ENCODE results near the gene SPIN1.

SPIN1 gene

DNA sequence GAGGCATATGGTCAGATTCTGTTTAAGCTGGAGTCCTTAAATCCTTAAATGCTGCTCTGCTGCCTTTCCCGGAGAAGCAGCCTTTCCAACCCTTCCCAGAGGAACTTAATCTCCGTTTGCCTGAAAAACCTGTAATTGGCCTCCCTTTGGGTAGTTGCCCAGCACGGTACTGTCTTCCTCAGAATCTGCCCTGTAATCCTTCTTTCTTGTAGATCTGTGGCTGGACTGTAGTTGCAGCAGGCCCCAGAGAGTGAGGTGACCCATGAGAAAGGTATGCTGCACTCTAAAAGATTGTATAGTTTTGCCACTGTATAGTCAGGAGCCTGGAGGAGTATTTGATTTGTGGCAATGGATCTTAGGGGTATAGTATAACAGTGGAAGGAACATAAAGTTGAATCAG lies 11.7 kb downstream of the SPIN1 start:
- no peaks in the 10 kb centered on the region for H3K9me3 ChIP-seq (ENCODE audit: insufficient read depth, low read length)

DNA sequence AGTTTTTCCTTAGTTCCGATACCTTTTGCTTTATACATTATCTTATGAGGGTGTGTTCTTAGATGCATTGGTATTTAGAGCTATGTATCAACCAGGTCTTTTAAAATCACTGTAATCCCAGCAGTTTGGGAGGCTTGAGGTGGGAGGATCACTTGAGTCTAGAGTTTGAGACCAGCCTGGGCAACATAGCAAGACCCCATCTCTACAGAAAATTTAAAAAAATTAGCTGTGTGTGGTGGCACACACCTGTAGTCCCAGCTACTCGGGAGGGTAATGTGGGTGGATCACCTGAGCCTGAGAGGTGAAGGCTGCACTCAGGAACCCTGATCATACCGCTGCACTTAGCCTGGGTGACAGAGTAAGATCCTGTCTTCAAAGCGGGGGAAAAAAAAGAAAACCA lies 15.1 kb downstream of the SPIN1 start:
- peaks cover 7% of the 10 kb centered on the region for H3K4me1 ChIP-seq (ENCODE audit: insufficient read depth, insufficient read length)
- no peak for DNase-seq (ENCODE audit: low read depth, low spot score)
- TF ChIP-seq SUZ12 (IDR thresholded peaks at IDR 0.05; ENCODE audit: extremely low read depth, insufficient read depth, insufficient read length): no peak
- no peak for TF ChIP-seq YY1 (IDR thresholded peaks at IDR 0.05; ENCODE audit: insufficient read depth, insufficient read length)
- TF ChIP-seq ZNF274 (IDR thresholded peaks at IDR 0.05; ENCODE audit: low read depth, low read length): no peak
- no peaks in the 10 kb centered on the region for H3K9me3 ChIP-seq (ENCODE audit: insufficient read depth, low read length)
- peaks cover 14% of the 10 kb centered on the region for H3K36me3 ChIP-seq (ENCODE audit: insufficient read depth, insufficient read length, low read length)
- no peak overlapping the region for H3K9ac ChIP-seq (ENCODE audit: insufficient read length, low read depth)
- H3K4me3 ChIP-seq (ENCODE audit: insufficient read length, low read depth): no peak overlapping the region
- H3K27me3 ChIP-seq (ENCODE audit: insufficient read depth, insufficient read length): no peaks in the 10 kb centered on the region

More for the DNA sequence above, 11.7 kb downstream of the SPIN1 start:
- Histone ChIP-seq H3K4me3 (ENCODE audit: insufficient read length, low read depth) (no peak overlapping the region), H3K36me3 (ENCODE audit: insufficient read depth, insufficient read length, low read length) (peaks cover 14% of the 10 kb centered on the region), H3K27me3 (ENCODE audit: insufficient read depth, insufficient read length) (no peaks in the 10 kb centered on the region), H3K9ac (ENCODE audit: insufficient read length, low read depth) (peak overlapping the region; percentile 18), H3K4me1 (ENCODE audit: insufficient read depth, insufficient read length) (peaks cover 9% of the 10 kb centered on the region)
- TF ChIP-seq ZNF274 (IDR thresholded peaks at IDR 0.05; ENCODE audit: low read depth, low read length) (no peak), SUZ12 (IDR thresholded peaks at IDR 0.05; ENCODE audit: extremely low read depth, insufficient read depth, insufficient read length) (no peak), YY1 (IDR thresholded peaks at IDR 0.05; ENCODE audit: insufficient read depth, insufficient read length) (no peak)
- no peak for DNase-seq (ENCODE audit: low read depth, low spot score)

DNA sequence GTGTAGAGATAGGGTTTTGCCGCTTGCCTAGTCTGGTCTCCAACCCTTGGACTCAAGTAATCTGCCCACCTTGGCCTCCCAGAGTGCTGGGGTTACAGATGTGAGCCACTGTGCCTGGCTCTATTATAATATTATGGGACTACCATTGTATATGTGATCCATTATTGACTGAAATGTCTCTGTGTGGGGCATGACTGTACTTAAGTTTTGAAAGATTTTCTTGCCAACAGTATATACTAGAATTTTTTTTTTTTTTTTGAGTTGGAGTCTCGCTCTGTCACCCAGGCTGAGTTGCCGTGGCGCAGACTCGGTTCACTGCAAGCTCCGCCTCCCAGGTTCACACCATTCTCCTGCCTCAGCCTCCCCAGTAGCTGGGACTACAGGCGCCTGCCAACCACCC lies 17.8 kb downstream of the SPIN1 start:
- Histone ChIP-seq H3K9me3 (ENCODE audit: insufficient read depth, low read length) (peaks cover under 1% of the 10 kb centered on the region; the same call in 1 of the 2 replicates), H3K4me1 (ENCODE audit: insufficient read depth, insufficient read length) (no peaks in the 10 kb centered on the region)

GRCh38 chr9:88411471-88411870 lies 23.2 kb downstream of the SPIN1 start:
- Histone ChIP-seq H3K36me3 (ENCODE audit: insufficient read depth, insufficient read length, low read length) (peaks cover 37% of the 10 kb centered on the region), H3K9ac (ENCODE audit: insufficient read length, low read depth) (no peak overlapping the region), H3K4me1 (ENCODE audit: insufficient read depth, insufficient read length) (no peaks in the 10 kb centered on the region), H3K4me3 (ENCODE audit: insufficient read length, low read depth) (no peak overlapping the region), H3K9me3 (ENCODE audit: insufficient read depth, low read length) (peaks cover 52% of the 10 kb centered on the region), H3K27me3 (ENCODE audit: insufficient read depth, insufficient read length) (no peaks in the 10 kb centered on the region)
- TF ChIP-seq ZNF274 (IDR thresholded peaks at IDR 0.05; ENCODE audit: low read depth, low read length): no peak
- TF ChIP-seq SUZ12 (IDR thresholded peaks at IDR 0.05; ENCODE audit: extremely low read depth, insufficient read depth, insufficient read length): no peak
- TF ChIP-seq YY1 (IDR thresholded peaks at IDR 0.05; ENCODE audit: insufficient read depth, insufficient read length): no peak
- DNase-seq (ENCODE audit: low read depth, low spot score): no peak

More for the DNA sequence above, 17.8 kb downstream of the SPIN1 start:
- H3K27me3 ChIP-seq (ENCODE audit: insufficient read depth, insufficient read length): no peaks in the 10 kb centered on the region
- no peak overlapping the region for H3K9ac ChIP-seq (ENCODE audit: insufficient read length, low read depth)
- DNase-seq (ENCODE audit: low read depth, low spot score): no peak
- TF ChIP-seq ZNF274 (IDR thresholded peaks at IDR 0.05; ENCODE audit: low read depth, low read length): no peak
- TF ChIP-seq SUZ12 (IDR thresholded peaks at IDR 0.05; ENCODE audit: extremely low read depth, insufficient read depth, insufficient read length): no peak
- no peak overlapping the region for H3K4me3 ChIP-seq (ENCODE audit: insufficient read length, low read depth)
- H3K36me3 ChIP-seq (ENCODE audit: insufficient read depth, insufficient read length, low read length): peaks cover 10% of the 10 kb centered on the region

DNA sequence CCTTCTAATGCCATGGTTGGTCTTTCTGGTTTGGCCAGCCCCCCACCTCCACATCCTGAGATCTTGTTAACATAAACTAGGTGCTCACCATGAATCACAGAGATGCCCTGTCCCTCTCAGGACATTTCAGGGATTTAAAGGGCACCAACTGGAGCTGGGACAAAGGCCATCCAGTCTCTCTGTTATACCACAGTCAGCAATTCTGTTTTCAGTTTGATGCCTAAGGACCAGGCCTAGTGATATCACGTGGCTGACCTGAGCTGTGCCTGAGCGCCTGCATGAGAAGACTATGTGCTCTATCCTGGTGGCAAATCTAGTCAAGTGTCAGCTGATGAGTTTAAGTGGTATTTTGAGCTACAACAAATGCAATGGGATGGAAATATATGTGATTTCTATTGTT lies 26.1 kb downstream of the SPIN1 start:
- Histone ChIP-seq H3K9me3 (ENCODE audit: insufficient read depth, low read length) (peaks cover 79% of the 10 kb centered on the region), H3K4me3 (ENCODE audit: insufficient read length, low read depth) (no peak overlapping the region), H3K36me3 (ENCODE audit: insufficient read depth, insufficient read length, low read length) (peaks cover 49% of the 10 kb centered on the region), H3K27me3 (ENCODE audit: insufficient read depth, insufficient read length) (no peaks in the 10 kb centered on the region), H3K4me1 (ENCODE audit: insufficient read depth, insufficient read length) (no peaks in the 10 kb centered on the region), H3K9ac (ENCODE audit: insufficient read length, low read depth) (no peak overlapping the region)
- TF ChIP-seq YY1 (IDR thresholded peaks at IDR 0.05; ENCODE audit: insufficient read depth, insufficient read length): no peak
- TF ChIP-seq SUZ12 (IDR thresholded peaks at IDR 0.05; ENCODE audit: extremely low read depth, insufficient read depth, insufficient read length): no peak
- no peak for TF ChIP-seq ZNF274 (IDR thresholded peaks at IDR 0.05; ENCODE audit: low read depth, low read length)
- no peak for DNase-seq (ENCODE audit: low read depth, low spot score)

DNA sequence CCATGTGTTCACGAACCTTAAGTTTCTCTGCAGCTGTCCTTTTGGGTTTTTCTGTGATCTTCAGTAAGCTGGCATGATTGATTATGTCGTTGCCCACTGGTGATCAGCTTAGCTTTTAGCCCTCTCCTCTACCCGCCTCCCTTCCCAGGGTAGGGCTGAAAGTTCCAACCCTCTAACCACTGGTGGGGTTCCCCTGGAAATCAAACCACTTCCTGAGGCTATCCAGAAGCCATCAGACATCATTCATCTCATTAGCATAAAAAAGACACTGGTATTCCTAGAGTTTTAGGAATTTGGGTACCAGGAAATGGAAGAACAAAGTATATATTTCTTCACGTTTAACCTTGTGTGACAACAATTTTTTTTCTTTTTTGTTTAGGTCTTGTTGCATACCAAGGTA lies 29.8 kb downstream of the SPIN1 start:
- no peak overlapping the region for H3K4me3 ChIP-seq (ENCODE audit: insufficient read length, low read depth)
- peak; percentile 68 for DNase-seq (ENCODE audit: low read depth, low spot score)
- no peak overlapping the region for H3K9ac ChIP-seq (ENCODE audit: insufficient read length, low read depth)
- H3K9me3 ChIP-seq (ENCODE audit: insufficient read depth, low read length): peaks cover 98% of the 10 kb centered on the region
- H3K4me1 ChIP-seq (ENCODE audit: insufficient read depth, insufficient read length): no peaks in the 10 kb centered on the region
- peaks cover 57% of the 10 kb centered on the region for H3K36me3 ChIP-seq (ENCODE audit: insufficient read depth, insufficient read length, low read length)
- no peak for TF ChIP-seq ZNF274 (IDR thresholded peaks at IDR 0.05; ENCODE audit: low read depth, low read length)
- no peaks in the 10 kb centered on the region for H3K27me3 ChIP-seq (ENCODE audit: insufficient read depth, insufficient read length)

GRCh38 chr9:88418715-88419540 lies 30.7 kb downstream of the SPIN1 start:
- DNase-seq (ENCODE audit: low read depth, low spot score): no peak
- peaks cover 91% of the 10 kb centered on the region for H3K9me3 ChIP-seq (ENCODE audit: insufficient read depth, low read length)
- no peak overlapping the region for H3K9ac ChIP-seq (ENCODE audit: insufficient read length, low read depth)
- H3K4me3 ChIP-seq (ENCODE audit: insufficient read length, low read depth): no peak overlapping the region
- H3K4me1 ChIP-seq (ENCODE audit: insufficient read depth, insufficient read length): no peaks in the 10 kb centered on the region
- TF ChIP-seq SUZ12 (IDR thresholded peaks at IDR 0.05; ENCODE audit: extremely low read depth, insufficient read depth, insufficient read length) (no peak), ZNF274 (IDR thresholded peaks at IDR 0.05; ENCODE audit: low read depth, low read length) (no peak), YY1 (IDR thresholded peaks at IDR 0.05; ENCODE audit: insufficient read depth, insufficient read length) (no peak)
- H3K36me3 ChIP-seq (ENCODE audit: insufficient read depth, insufficient read length, low read length): peaks cover 61% of the 10 kb centered on the region
- no peaks in the 10 kb centered on the region for H3K27me3 ChIP-seq (ENCODE audit: insufficient read depth, insufficient read length)

Data from NT2/D1 (cell line).